HG03565 (cell line): ENCODE measurements around the gene ABCC11.

Experiments
- ATAC-seq: cut with Tn5 transposase; IDR thresholded peaks from one replicate; pipeline ENCODE4 v1.9.1; 2021; ENCODE audit warnings: mild to moderate bottlenecking, moderate library complexity; ENCODE audit not compliant: unreplicated experiment

Gene ABCC11

GRCh38 chr16:48133455-48134211 is 113.7 kb downstream of the ABCC11 start:
- ATAC-seq: no peak

DNA sequence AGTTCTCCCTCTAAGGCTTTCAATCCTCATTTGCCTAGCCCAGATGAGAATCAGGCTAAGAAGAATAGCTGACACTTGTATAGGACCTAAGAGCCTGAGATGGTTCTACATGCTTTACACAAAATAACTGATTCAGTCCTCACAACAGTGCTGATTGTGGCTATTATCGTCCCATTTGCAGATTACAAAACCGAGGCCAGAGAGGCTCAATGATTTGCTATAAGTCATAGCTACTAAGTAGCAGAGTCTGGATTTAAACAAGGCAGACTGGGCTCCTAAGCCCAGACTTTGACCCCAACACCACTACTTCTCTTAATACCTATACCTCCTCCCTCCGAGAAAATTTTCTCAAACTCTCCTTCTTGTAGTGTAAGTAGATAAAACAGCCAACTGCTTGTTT is 114.6 kb downstream of the ABCC11 start:
- ATAC-seq: no peak

DNA sequence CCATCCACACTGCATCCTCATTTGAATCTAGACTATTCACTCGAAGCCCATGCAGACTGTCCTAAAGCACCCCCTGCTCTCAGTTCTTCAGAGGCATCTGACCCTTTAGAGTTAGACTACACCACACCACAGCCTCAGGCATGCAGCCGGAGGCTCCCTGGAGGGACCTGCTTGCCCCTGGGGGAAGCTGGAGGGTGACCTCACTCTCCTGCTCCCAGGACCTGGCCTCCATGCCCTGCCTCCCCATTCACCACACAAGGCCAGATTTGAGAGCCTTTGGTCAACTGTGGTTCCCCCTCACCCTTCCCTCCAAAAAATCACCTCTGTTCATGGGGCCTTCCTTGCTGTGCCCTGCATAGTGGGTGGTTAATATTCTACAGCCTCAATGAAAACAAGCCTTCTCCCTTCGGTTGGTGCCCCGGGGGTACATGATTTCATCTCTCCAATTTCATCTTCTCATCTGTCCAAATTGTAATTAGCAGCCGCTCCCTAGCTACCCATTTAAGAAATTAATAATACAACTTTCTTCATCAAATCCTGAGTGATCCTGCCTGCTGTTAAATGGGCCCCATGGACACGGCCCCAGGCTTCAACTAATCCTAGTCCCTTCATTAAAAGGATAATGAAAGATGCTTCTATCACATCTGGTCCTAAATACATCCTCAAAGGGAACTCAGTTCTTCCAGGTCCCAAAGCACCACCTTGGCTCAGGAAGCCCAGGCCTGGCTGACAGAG is 116.0 kb downstream of the ABCC11 start:
- ATAC-seq: no peak

DNA sequence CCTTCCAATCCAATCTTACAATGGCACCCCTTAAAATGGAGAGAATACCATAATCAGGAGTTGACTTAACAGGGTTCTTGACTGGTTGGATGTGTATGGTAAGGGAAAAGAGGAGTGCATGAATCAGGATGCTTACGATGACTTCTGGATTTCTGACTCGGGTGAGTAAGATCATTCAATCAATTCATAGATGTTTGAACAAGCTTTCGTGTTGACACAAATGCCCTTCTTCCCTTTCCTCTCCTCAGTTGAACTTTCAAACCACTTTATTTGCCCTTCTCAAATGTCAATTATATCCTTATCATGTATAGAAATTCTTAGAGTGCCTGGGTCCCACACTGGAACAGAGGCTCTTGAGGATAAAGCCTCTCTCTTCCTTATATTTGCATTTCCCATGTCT is 117.4 kb downstream of the ABCC11 start:
- no peak for ATAC-seq

DNA sequence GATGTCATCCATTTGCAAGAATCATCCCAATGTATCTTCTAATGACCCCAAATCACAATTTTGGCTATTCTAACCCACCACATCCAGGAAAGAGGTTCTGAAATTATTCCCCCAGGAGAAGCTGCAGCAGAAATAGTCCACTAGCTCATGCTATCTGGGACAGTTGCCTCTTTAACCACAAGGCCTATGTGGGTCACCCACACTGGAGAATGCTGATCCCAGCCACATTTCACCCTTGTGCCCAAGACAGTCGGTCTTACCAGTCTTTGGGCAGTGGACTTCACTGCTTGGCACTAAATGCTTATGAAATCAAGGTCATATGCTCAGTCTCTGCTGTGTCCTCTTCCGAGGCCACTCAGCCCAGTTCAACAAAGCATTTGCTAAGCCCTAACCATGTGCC is 118.6 kb downstream of the ABCC11 start:
- no peak for ATAC-seq

DNA sequence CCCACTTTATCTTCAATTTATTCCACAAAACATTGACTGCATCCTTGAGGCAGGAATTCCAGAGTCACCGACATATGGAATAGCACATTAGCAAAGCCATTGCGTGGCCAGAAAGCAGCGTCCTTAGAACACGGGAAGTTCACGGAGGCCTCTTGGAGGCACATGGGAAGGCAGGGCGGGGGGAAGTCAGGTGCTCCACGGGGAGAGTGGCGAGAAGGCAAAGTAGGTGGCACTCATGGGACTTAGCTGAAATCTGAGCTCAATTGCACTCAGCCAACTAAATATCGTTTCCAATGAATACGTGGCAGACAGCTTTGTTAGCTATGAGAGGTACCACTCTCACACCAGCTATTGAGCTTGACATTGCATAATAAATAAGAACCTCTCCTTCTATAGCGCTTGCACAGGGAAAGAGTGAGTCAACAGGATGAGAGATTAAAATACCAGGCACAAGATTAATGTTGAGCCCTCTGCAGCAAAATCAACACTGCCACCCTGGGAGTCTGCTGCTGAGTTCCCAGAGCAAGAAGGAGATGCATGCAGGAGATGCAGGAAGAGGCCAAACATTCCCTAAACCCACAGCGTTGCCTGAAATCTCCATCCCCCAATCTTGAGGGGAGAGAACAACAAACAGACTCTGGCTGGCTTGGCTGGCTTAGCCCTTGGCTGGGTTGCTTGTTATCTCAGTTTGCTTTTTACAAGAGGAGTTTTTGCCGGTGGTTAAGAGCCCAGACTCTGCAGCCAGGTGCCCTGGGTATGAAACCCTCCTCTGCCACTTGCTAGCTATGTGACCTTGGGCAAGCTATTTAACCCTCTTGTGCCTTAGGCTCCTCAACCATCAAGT is 120.3 kb downstream of the ABCC11 start:
- no peak for ATAC-seq

GRCh38 chr16:48125888-48126287 is 121.5 kb downstream of the ABCC11 start:
- ATAC-seq: no peak

DNA sequence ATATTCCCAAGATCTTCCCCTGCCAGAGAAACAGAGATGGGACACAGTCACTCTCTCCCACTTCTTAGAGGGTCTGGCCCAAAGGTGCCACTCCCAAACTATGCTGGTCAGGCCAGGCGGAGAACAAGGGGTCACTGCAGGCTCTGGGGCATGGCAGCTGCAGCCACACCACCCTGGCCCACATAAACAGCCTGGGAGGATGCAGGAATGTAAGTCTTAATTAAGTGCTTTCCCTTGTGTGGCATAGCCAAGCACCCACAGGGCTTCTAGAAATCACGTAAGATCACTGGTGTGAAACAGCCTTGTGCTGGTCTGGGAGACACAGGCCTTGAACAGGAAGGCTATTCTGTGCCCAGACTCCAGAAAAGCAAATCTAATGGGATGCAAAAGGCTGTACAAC is 123.1 kb downstream of the ABCC11 start:
- no peak for ATAC-seq

DNA sequence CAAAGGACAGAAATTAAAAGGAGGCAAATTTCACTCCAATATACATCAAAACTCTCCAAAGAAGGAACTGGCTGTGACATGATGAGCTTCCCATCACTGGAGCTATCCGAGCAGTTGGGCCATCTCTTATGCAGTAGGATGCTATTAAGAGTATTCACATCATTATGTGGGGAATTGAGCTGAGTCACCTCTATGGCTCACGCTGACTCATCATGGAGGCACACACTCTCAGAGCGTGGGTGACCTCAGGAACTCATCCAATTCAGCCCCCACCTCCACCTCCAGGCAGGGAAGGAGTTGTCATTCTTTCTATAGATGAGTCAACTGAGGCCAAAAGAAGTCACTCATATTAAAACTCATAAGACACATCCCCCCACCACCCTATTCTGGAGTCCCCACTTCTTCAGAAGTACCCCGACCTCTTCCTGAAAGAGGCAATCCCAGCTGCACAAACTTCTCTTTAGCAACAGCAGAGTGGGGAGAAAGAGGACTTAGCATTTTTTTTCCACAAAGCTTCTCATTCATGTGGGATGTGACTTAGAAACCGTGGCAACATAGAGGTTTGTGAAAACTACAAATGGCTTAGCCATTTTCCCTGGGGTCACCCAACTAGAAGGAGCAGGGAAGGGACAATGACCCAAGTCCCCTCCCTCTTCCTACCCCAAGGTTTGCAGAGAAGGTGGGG is 124.1 kb downstream of the ABCC11 start:
- peak; percentile 82 for ATAC-seq

GRCh38 chr16:48121276-48121675 is 126.1 kb downstream of the ABCC11 start:
- no peak for ATAC-seq

- ATAC-seq: no peak
Observed at GRCh38 chr16:48118841-48119240, 128.5 kb downstream of the ABCC11 start.

DNA sequence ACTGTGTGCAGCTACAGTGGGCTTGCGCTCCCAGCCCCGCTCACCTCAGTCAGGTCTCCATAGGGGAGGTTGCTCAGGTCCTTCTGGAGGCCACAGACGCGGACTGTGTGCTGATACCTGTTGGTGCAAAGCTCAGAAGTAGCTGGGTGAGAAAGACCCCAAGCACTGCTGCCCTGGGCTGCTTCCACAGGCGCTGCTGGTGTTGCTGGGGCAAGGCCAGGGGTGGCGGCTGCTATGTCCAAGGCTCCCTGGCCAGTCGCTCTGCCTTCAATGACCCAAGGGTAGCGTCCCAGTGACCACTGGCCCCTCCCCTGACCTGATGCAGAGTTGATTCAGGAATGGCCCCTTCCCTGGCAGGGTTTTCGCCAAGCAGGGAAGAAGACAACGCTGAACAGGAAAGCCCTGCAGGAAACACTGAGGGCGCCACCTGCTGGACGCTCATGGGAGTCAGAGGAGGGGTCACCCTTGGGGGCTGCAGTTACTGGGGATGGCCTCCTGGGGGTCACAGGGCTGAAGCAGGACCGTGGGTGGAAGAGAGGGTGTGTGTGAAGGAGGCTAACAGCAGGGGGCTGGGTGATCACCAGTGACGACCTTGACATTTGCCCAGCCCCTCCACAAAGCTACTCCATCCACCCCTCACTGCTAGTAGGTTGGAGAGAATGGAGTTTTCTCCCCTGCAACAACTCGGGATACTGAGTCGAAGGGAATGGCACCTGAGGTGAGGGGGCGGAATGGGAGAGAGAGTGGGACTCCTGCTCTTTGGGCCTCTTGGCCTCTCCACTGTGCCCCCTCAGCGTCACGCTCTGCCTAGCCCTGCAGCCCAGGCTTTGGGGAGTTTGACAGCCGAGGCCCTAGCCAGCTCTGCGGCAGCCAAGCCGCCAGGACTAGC is 129.9 kb downstream of the ABCC11 start:
- ATAC-seq: no peak
